Measurements from ENCODE around the gene AASDHPPT. TPM values are rescaled to one million over a fixed set of nuclear protein-coding genes. Genes with fewer than 3 reads are reported as not detected.

Gene AASDHPPT
- polyA plus RNA-seq, 3 donors, result 71.0 to 81.5 (median 71.4) TPM

- DNase-seq, result no peak
These were observed 60.3 kb downstream of the AASDHPPT start for GRCh38 chr11:106137758-106138157.

Other genes starting within 250 kb of the AASDHPPT start
- gene MSANTD4, start 55.4 kb upstream of the AASDHPPT start, polyA plus RNA-seq (ENCODE audit: insufficient read length in 3 of 3), result 10 to 100 TPM; 29.8 to 33.5 (median 32.1) TPM
- 10 to 100 TPM; 10.0 to 11.7 (median 10.5) TPM for gene KBTBD3, start 315 bp upstream of the AASDHPPT start, polyA plus RNA-seq (ENCODE audit: insufficient read length in 3 of 3)